ENCODE measurements around the gene ZSCAN4. TPM values are rescaled to one million over a fixed set of nuclear protein-coding genes. Genes with fewer than 3 reads are reported as not detected.

ZSCAN4 gene
- total RNA-seq, 1 experiment from 2014 or later, result not detected

GRCh38 chr19:57633832-57634131 is 35.0 kb upstream of the ZSCAN4 start:
- no peak for DNase-seq (ENCODE audit: low read depth, low spot score)

DNA sequence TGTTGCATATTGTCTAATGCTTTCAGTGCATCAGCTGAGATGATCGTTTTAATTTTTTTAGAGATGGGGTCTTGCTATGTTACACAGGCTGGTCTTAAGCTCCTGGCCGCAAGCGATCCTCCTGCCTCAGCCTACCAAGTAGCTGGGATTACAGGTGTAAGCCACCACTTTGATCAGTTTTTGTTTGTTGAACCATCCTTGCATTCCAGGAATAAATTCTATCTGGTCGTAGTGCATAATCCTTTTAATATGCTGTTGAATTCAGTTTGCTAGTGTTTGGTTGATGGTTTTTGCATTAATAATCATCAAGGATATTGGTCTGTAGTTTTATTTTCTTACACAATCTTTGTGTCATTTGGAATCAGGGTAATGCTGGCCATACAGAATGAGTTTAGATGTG is 31.4 kb upstream of the ZSCAN4 start:
- H3K27me3 ChIP-seq (ENCODE audit: control insufficient read depth, insufficient read depth, low read length), result no peaks in the 10 kb centered on the region
- intact Hi-C loops (cut with micrococcal nuclease; ENCODE audit: unreplicated experiment), result no loop called here
- TF ChIP-seq, protein P1, sequence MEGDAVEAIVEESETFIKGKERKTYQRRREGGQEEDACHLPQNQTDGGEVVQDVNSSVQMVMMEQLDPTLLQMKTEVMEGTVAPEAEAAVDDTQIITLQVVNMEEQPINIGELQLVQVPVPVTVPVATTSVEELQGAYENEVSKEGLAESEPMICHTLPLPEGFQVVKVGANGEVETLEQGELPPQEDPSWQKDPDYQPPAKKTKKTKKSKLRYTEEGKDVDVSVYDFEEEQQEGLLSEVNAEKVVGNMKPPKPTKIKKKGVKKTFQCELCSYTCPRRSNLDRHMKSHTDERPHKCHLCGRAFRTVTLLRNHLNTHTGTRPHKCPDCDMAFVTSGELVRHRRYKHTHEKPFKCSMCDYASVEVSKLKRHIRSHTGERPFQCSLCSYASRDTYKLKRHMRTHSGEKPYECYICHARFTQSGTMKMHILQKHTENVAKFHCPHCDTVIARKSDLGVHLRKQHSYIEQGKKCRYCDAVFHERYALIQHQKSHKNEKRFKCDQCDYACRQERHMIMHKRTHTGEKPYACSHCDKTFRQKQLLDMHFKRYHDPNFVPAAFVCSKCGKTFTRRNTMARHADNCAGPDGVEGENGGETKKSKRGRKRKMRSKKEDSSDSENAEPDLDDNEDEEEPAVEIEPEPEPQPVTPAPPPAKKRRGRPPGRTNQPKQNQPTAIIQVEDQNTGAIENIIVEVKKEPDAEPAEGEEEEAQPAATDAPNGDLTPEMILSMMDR (IDR thresholded peaks at IDR 0.05), result no peak
- TF ChIP-seq SIN3A (IDR thresholded peaks at IDR 0.05; ENCODE audit: borderline replicate concordance, insufficient read depth, low read depth, low read length) (no peak), REST (IDR thresholded peaks at IDR 0.05; ENCODE audit: insufficient read depth in 1 of 2, low read depth in 2 of 2, low read length in 1 of 2) (no peak), TCF7L2 (IDR thresholded peaks at IDR 0.05; ENCODE audit: low read depth, low read length) (no peak), POLR2AphosphoS5 (IDR thresholded peaks at IDR 0.05; ENCODE audit: low read depth, low read length) (no peak)
- peaks cover 2% of the 10 kb centered on the region for H3K36me3 ChIP-seq (ENCODE audit: control insufficient read depth, insufficient read depth, low read length)
- CTCF ChIA-PET, result no interaction called here
- DNase-seq (ENCODE audit: low read depth, low spot score) (no peak), ATAC-seq (no peak)
- H3K4me1 ChIP-seq (ENCODE audit: control insufficient read depth, insufficient read depth, low read length), result peaks cover 5% of the 10 kb centered on the region; the same call in 1 of the 2 replicates
- H3K4me3 ChIP-seq (ENCODE audit: low read depth in 2 of 2, low read length in 2 of 2), result no peak overlapping the region
- BruUV-seq (replicated peaks), result no TSS peak
- H3K9me3 ChIP-seq (ENCODE audit: control insufficient read depth, insufficient read depth, low read depth, low read length), result peaks cover 58% of the 10 kb centered on the region
- in situ Hi-C loops (cut with HindIII; ENCODE audit: low pct_unique_long_range_greater_than_20kb, low sequenced_read_pairs), result no loop called here
- POLR2A ChIA-PET, result no interaction called here
- H3K27ac ChIP-seq (ENCODE audit: low read length), result no peak overlapping the region

More at GRCh38 chr19:57633832-57634131, 35.0 kb upstream of the ZSCAN4 start:
- no TSS peak for BruUV-seq (replicated peaks)
- TF ChIP-seq TCF7L2 (IDR thresholded peaks at IDR 0.05; ENCODE audit: low read depth, low read length), result no peak
- no peak for TF ChIP-seq REST (IDR thresholded peaks at IDR 0.05; ENCODE audit: insufficient read depth in 1 of 2, low read depth in 2 of 2, low read length in 1 of 2)
- TF ChIP-seq SIN3A (IDR thresholded peaks at IDR 0.05; ENCODE audit: borderline replicate concordance, insufficient read depth, low read depth, low read length), result no peak
- no peak for TF ChIP-seq POLR2AphosphoS5 (IDR thresholded peaks at IDR 0.05; ENCODE audit: low read depth, low read length)
- TF ChIP-seq, protein P1 (IDR thresholded peaks at IDR 0.05), result no peak
- in situ Hi-C loops (cut with HindIII; ENCODE audit: low pct_unique_long_range_greater_than_20kb, low sequenced_read_pairs), result no loop called here
- ATAC-seq, result 0 out of 2 replicates have a peak, but pooled peaks have one; percentile 7
- H3K27ac ChIP-seq (ENCODE audit: low read length), result peak overlapping the region; percentile 78
- H3K4me1 ChIP-seq (ENCODE audit: control insufficient read depth, insufficient read depth, low read length), result peaks cover 5% of the 10 kb centered on the region; the same call in 1 of the 2 replicates
- peak overlapping the region; percentile 75 to 90 for H3K4me3 ChIP-seq (ENCODE audit: low read depth in 2 of 2, low read length in 2 of 2)
- no peaks in the 10 kb centered on the region; the same call in 1 of the 2 replicates for H3K36me3 ChIP-seq (ENCODE audit: control insufficient read depth, insufficient read depth, low read length)
- POLR2A ChIA-PET, result interaction anchor here (0.6 kb wide), 1 partner anchor 64 kb away, joined by 5 read pairs; no protein-coding TSS in a partner anchor
- H3K9me3 ChIP-seq (ENCODE audit: control insufficient read depth, insufficient read depth, low read depth, low read length), result peaks cover 24% of the 10 kb centered on the region; the same call in 1 of the 2 replicates
- intact Hi-C loops (cut with micrococcal nuclease; ENCODE audit: unreplicated experiment), result no loop called here
- no peaks in the 10 kb centered on the region for H3K27me3 ChIP-seq (ENCODE audit: control insufficient read depth, insufficient read depth, low read length)
- CTCF ChIA-PET, result no interaction called here
